BE2C (cell line): ENCODE measurements around the gene PKNOX2.

Experiments
- DNase-seq: peaks from one replicate; pipeline ENCODE4 v3.0.0-alpha.2; 2020
- H3K27me3 ChIP-seq: fragments of 250-450 bp; sonication (Bioruptor Pico); 2 replicates; pipeline ENCODE4 v1.5.1; 2020; ENCODE audit warnings: mild to moderate bottlenecking
- H3K36me3 ChIP-seq: fragments of 250-450 bp; sonication (Bioruptor Pico); 2 replicates; pipeline ENCODE4 v1.5.1; 2020; ENCODE audit warnings: mild to moderate bottlenecking
- H3K4me1 ChIP-seq: fragments of 250-450 bp; sonication (Bioruptor Pico); 2 replicates; pipeline ENCODE4 v1.5.1; 2020
- H3K4me3 ChIP-seq: 2 replicates; pipeline ENCODE4 v1.5.1; 2011; ENCODE audit warnings: low read depth, low read length
- H3K9me3 ChIP-seq: fragments of 250-450 bp; sonication (Bioruptor Pico); 2 replicates; pipeline ENCODE4 v1.5.1; 2020
- CTCF ChIP-seq: IDR thresholded peaks from 2 replicates; pipeline ENCODE4 v1.5.1; 2012; ENCODE audit warnings: mild to moderate bottlenecking, low read depth, low read length

The PKNOX2 gene

GRCh38 chr11:125365196-125365931, 200.8 kb downstream of the PKNOX2 start:
- Histone ChIP-seq H3K9me3 (no peaks in the 10 kb centered on the region), H3K27me3 (peaks cover 10% of the 10 kb centered on the region; the same call in 1 of the 2 replicates), H3K4me1 (0 out of 2 replicates have a peak, but pooled peaks cover 1% of the 10 kb centered on the region), H3K4me3 (no peak overlapping the region), H3K36me3 (no peaks in the 10 kb centered on the region)
- no peak for DNase-seq
- TF ChIP-seq CTCF, result no peak

GRCh38 chr11:125367710-125368109, 203.2 kb downstream of the PKNOX2 start:
- H3K9me3 ChIP-seq, result no peaks in the 10 kb centered on the region
- peaks cover 18% of the 10 kb centered on the region for H3K27me3 ChIP-seq
- no peak for TF ChIP-seq CTCF

GRCh38 chr11:125368757-125369156, 204.2 kb downstream of the PKNOX2 start:
- DNase-seq, result no peak
- H3K4me1 ChIP-seq, result 0 out of 2 replicates have a peak, but pooled peaks cover 7% of the 10 kb centered on the region
- TF ChIP-seq CTCF, result no peak
- no peaks in the 10 kb centered on the region for H3K9me3 ChIP-seq
- H3K36me3 ChIP-seq, result no peaks in the 10 kb centered on the region
- H3K27me3 ChIP-seq, result peaks cover 19% of the 10 kb centered on the region
- H3K4me3 ChIP-seq, result no peak overlapping the region

More at GRCh38 chr11:125367710-125368109, 203.2 kb downstream of the PKNOX2 start:
- no peak for DNase-seq
- 0 out of 2 replicates have a peak, but pooled peaks cover 7% of the 10 kb centered on the region for H3K4me1 ChIP-seq
- H3K4me3 ChIP-seq, result no peak overlapping the region
- no peaks in the 10 kb centered on the region for H3K36me3 ChIP-seq

DNA sequence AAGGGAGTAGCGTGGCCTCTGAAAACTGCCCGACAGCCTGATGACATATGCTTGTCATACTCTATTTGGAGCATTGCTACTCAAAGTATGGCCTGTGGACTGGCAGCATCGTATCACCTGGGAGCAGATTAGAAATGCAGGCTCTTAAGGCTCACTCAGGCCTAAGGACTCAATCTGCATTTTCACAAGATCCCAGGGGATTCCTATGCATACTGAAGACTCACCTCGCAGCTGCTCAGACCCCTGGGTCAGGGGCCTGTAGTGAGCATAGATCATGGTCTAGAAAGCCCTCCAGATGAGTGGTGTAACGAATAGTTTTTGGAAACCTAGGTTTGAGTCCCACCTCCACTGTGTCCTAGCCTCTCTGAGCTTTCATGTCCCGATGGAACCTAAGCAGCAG, 205.3 kb downstream of the PKNOX2 start:
- peaks cover 15% of the 10 kb centered on the region for H3K27me3 ChIP-seq
- no peak for DNase-seq
- no peaks in the 10 kb centered on the region for H3K9me3 ChIP-seq
- no peak overlapping the region for H3K4me3 ChIP-seq
- TF ChIP-seq CTCF, result no peak
- H3K4me1 ChIP-seq, result 0 out of 2 replicates have a peak, but pooled peaks cover 7% of the 10 kb centered on the region
- H3K36me3 ChIP-seq, result no peaks in the 10 kb centered on the region

DNA sequence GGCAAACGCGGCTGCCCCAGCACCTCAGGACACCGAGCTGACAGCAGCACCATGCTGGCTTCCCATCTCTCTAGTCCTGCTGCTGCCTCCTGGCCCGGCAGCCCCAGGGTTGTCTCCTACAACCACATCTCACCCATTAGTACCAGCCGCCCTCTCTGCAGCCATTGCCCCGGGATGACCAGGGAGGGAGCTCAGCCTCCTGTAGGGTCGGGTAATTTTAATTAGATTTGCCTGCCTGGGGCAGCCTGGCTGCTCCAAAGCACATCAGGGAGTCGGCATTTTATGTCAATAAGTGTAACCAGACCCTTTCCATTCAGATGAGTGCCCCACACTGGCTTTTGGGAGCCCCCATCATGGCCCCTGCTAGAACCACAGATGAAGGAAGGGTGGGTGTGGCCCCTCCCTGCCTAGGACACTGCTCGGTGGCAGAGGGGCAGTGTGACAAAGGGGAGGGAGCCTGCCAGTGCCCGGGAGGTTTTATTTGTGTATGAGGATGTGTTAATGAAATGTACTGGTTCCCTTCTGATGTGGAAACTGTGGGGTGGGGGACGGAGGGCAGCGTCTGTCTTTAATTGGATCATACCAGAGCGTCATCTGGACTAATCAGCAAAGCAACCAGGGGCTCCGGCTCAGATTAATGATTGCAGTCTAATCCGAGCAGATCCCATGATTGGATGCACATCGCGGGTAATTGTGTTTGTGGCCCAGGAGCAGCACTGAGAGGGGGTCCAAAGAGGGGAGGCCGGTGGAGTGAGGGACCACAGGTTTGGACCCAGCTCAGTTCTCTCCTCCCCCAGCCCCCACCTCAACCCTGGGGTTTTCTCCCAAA, 206.2 kb downstream of the PKNOX2 start:
- Histone ChIP-seq H3K27me3 (peaks cover 10% of the 10 kb centered on the region), H3K4me3 (no peak overlapping the region), H3K9me3 (no peaks in the 10 kb centered on the region), H3K4me1 (0 out of 2 replicates have a peak, but pooled peaks cover 7% of the 10 kb centered on the region), H3K36me3 (no peaks in the 10 kb centered on the region)
- no peak for TF ChIP-seq CTCF
- peak; percentile 50 for DNase-seq

DNA sequence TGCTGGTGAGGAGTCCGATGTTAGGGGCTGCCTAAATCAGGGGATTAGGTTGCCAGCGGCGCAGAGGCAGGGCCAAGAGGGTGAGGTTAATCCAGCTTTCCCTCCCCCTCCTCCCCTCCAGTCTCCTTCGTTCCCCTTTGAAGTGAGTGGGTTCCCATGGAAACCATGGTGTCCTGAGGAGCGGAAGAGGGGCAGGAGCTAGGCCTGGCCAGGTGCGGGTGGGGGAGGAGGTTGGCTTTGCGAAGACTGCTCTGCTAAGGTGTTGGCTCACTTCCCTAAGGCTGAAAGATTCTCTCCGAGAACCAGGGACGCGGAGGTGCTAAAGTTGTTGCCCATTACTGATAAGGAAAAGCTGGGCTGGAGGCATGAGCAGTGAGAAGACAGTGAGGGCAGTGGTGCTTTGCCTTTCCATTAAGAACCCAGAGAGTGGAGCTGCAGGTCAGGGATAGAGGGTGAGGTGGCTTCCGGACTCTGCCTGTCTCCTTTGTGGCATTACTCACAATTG, 206.9 kb downstream of the PKNOX2 start:
- no peak for DNase-seq
- Histone ChIP-seq H3K9me3 (no peaks in the 10 kb centered on the region), H3K4me3 (no peak overlapping the region), H3K4me1 (0 out of 2 replicates have a peak, but pooled peaks cover 7% of the 10 kb centered on the region), H3K36me3 (no peaks in the 10 kb centered on the region), H3K27me3 (peaks cover 10% of the 10 kb centered on the region)
- no peak for TF ChIP-seq CTCF
